Activated CD4-positive, alpha-beta T cell treated with anti-CD3 and anti-CD28 coated beads for 36 hours (primary cell): ENCODE results near the gene FERMT3. TPM values are rescaled to one million over a fixed set of nuclear protein-coding genes. Genes with fewer than 3 reads are reported as not detected.

Experiments used
- ATAC-seq: fragments of 200-7000 bp; cut with Tn5 transposase; one replicate; pipeline ENCODE4 v1.10.0; 2021; ENCODE audit warnings: mild to moderate bottlenecking, moderate library complexity
- CTCF ChIA-PET: fragments of 350-600 bp; sonication (Branson Sonifier 250); formaldehyde crosslinking; loops from one replicate; lab custom pipeline; 2021; ENCODE audit warnings: antibody characterized with exemption; lab: Charles Lee
- POLR2A ChIA-PET: fragments of 350-600 bp; sonication (Branson Sonifier 250); formaldehyde crosslinking; loops from one replicate; lab custom pipeline; 2021; ENCODE audit warnings: antibody characterized with exemption, inconsistent platforms; lab: Charles Lee
- DNase-seq: peaks from one replicate; pipeline ENCODE4 v3.0.0-alpha.2; 2020
- H3K27ac Mint-ChIP-seq: one replicate; pipeline ENCODE4 v1.8.0; 2021; ENCODE audit warnings: mixed read lengths
- H3K27me3 Mint-ChIP-seq: one replicate; pipeline ENCODE4 v1.8.0; 2021; ENCODE audit warnings: mixed read lengths
- H3K36me3 Mint-ChIP-seq: one replicate; pipeline ENCODE4 v1.8.0; 2021; ENCODE audit warnings: low read depth, mixed read lengths
- H3K4me1 Mint-ChIP-seq: one replicate; pipeline ENCODE4 v1.8.0; 2021; ENCODE audit warnings: mixed read lengths
- H3K4me3 Mint-ChIP-seq: one replicate; pipeline ENCODE4 v1.8.0; 2021; ENCODE audit warnings: mild to moderate bottlenecking, moderate library complexity, mixed read lengths
- H3K9me3 Mint-ChIP-seq: one replicate; pipeline ENCODE4 v1.8.0; 2021; ENCODE audit warnings: low read depth, mixed read lengths
- intact Hi-C, 2 experiments: fragments of 100-400 bp; cut with DNase I in 1 of 2; cut with micrococcal nuclease in 1 of 2; formaldehyde crosslinking; loops; one replicate each; pipeline versions ENCODE4 v1.14.2 to v1.15.1; 2022 to 2024; cut with DNase I, micrococcal nuclease
- total RNA-seq, 2 experiments: library from RNA; stranded (reverse); gene quantifications; one replicate each; pipeline ENCODE4 v1.2.3, GENCODE V29; 2021

Gene FERMT3
- total RNA-seq, 2 experiments from 2014 or later, result 182 to 184 TPM

GRCh38 chr11:64269540-64270220, 63.2 kb downstream of the FERMT3 start:
- Mint-ChIP-seq H3K9me3 (no peaks in the 10 kb centered on the region), H3K27ac (peak overlapping the region; percentile 95), H3K27me3 (no peaks in the 10 kb centered on the region), H3K4me3 (peak overlapping the region; percentile 98), H3K4me1 (peaks cover 19% of the 10 kb centered on the region), H3K36me3 (peaks cover 10% of the 10 kb centered on the region)
- intact Hi-C loops, result loop anchor here (1.0 kb wide), 13 partner anchors 16 to 295 kb away; partner anchors contain the start of genes ESRRA (in 2 of the 2), GPR137 (in 2 of the 2), NUDT22 (in 2 of the 2) and PLCB3 (in 2 of the 2)
- CTCF ChIA-PET, result interaction anchor here (0.6 to 6.6 kb wide), 8 partner anchors 15 to 65 kb away, joined by 3 to 55 read pairs (median 6); partner anchors contain the start of genes BAD and ESRRA
- POLR2A ChIA-PET, result interaction anchor here (0.7 to 2.7 kb wide), 7 partner anchors 15 to 48 kb away, joined by 3 to 18 read pairs (median 3); partner anchors contain the start of genes BAD, FKBP2, PRDX5 and TRMT112
- DNase-seq (peak; percentile 98), ATAC-seq (peak; percentile 82)

Other genes starting within 250 kb of the FERMT3 start
- 100 to 1,000 TPM; 413 to 454 TPM for gene COX8A, start 232.1 kb upstream of the FERMT3 start, total RNA-seq
- 10 to 100 TPM; 77.4 to 86.1 TPM for gene OTUB1, start 220.3 kb upstream of the FERMT3 start, total RNA-seq
- gene FLRT1, start 170.8 kb upstream of the FERMT3 start, total RNA-seq, result under 1 TPM; 0.21 to 0.25 TPM
- 10 to 100 TPM; 26.4 to 28.6 TPM for gene MACROD1, start 40.6 kb upstream of the FERMT3 start, total RNA-seq
- 100 to 1,000 TPM; 398 to 403 TPM for gene STIP1, start 20.6 kb upstream of the FERMT3 start, total RNA-seq
- 10 to 100 TPM; 23.9 to 27.1 TPM for gene TRPT1, start 19.5 kb downstream of the FERMT3 start, total RNA-seq
- gene NUDT22, start 19.6 kb downstream of the FERMT3 start, total RNA-seq, result 10 to 100 TPM; 61.8 to 74.1 TPM
- 10 to 100 TPM; 21.9 to 23.1 TPM for gene DNAJC4, start 23.8 kb downstream of the FERMT3 start, total RNA-seq
- 10 to 100 TPM; 80.0 to 80.3 TPM for gene VEGFB, start 27.9 kb downstream of the FERMT3 start, total RNA-seq
- gene FKBP2, start 34.4 kb downstream of the FERMT3 start, total RNA-seq, result 10 to 100 TPM; 19.9 to 21.3 TPM
- gene PPP1R14B, start 40.2 kb downstream of the FERMT3 start, total RNA-seq, result 100 to 1,000 TPM; 261 to 267 TPM
- 10 to 100 TPM in 1 of 2 experiments, 1 to 10 TPM in 1; 9.0 to 10.9 TPM for gene PLCB3, start 44.8 kb downstream of the FERMT3 start, total RNA-seq
- gene BAD, start 77.9 kb downstream of the FERMT3 start, total RNA-seq, result 10 to 100 TPM; 21.3 to 22.9 TPM
- 10 to 100 TPM; 23.6 to 27.2 TPM for gene GPR137, start 79.1 kb downstream of the FERMT3 start, total RNA-seq
- gene KCNK4, start 84.6 kb downstream of the FERMT3 start, total RNA-seq, result not detected
- gene CATSPERZ, start 93.6 kb downstream of the FERMT3 start, total RNA-seq, result under 1 TPM in 1 of 2 experiments, not detected in 1; 0.39 TPM
- gene ESRRA, start 98.8 kb downstream of the FERMT3 start, total RNA-seq, result 10 to 100 TPM; 19.0 to 29.6 TPM
- 100 to 1,000 TPM; 185 to 243 TPM for gene TRMT112, start 110.8 kb downstream of the FERMT3 start, total RNA-seq
- gene PRDX5, start 111.4 kb downstream of the FERMT3 start, total RNA-seq, result 100 to 1,000 TPM; 110 to 142 TPM
- gene CCDC88B, start 133.5 kb downstream of the FERMT3 start, total RNA-seq, result 10 to 100 TPM; 58.4 to 71.3 TPM
- 10 to 100 TPM; 22.0 to 30.2 TPM for gene RPS6KA4, start 152.4 kb downstream of the FERMT3 start, total RNA-seq